ENCODE results near the gene LMNTD1. TPM values are rescaled to one million over a fixed set of nuclear protein-coding genes. Genes with fewer than 3 reads are reported as not detected.

LMNTD1 gene
- total and polyA plus RNA-seq, 4 donors, result not detected

GRCh38 chr12:25585021-25585523 lies 32.0 kb upstream of the LMNTD1 start:
- Histone ChIP-seq H3K27ac (ENCODE audit: low read depth in 1 of 2, low read length in 2 of 2) (no peak overlapping the region), H3K4me1 (ENCODE audit: control insufficient read depth in 4 of 4, insufficient read depth in 4 of 4, low read length in 3 of 4) (peaks cover 2 to 15% (median 9%) of the 10 kb centered on the region in 4 donors), H3K36me3 (ENCODE audit: control insufficient read depth in 4 of 4, insufficient read depth in 3 of 4, low read depth in 1 of 4, low read length in 3 of 4) (no peaks in the 10 kb centered on the region), H3K27me3 (ENCODE audit: control insufficient read depth in 4 of 4, insufficient read depth in 4 of 4, low read length in 3 of 4) (no peaks in the 10 kb centered on the region), H3K9ac (ENCODE audit: low read depth in 1 of 2, low read length in 2 of 2) (no peak overlapping the region), H3K4me3 (ENCODE audit: low read depth in 1 of 3, low read length in 3 of 3) (no peak overlapping the region), H3K9me3 (ENCODE audit: control insufficient read depth in 4 of 4, low read length in 3 of 4) (peaks cover 2 to 8% (median 5%) of the 10 kb centered on the region in 4 donors)
- 17% methylated on average over 2 of the region's 2 CpGs for WGBS
- no peak for DNase-seq (ENCODE audit: low spot score)
- TF ChIP-seq, protein P1, sequence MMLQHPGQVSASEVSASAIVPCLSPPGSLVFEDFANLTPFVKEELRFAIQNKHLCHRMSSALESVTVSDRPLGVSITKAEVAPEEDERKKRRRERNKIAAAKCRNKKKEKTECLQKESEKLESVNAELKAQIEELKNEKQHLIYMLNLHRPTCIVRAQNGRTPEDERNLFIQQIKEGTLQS (IDR thresholded peaks at IDR 0.05), result peak; percentile 79
- TF ChIP-seq FOXA1 (IDR thresholded peaks at IDR 0.05), result peak; percentile 39
- peak; percentile 27 for TF ChIP-seq HNF4G (IDR thresholded peaks at IDR 0.05)
- TF ChIP-seq FOXA2 (IDR thresholded peaks at IDR 0.05), result peak; percentile 16
- TF ChIP-seq EGR1 (IDR thresholded peaks at IDR 0.05; ENCODE audit: low read depth in 2 of 2), result peak in 1 of 2 donors; percentile 35
- peak; percentile 66 for TF ChIP-seq MAX (IDR thresholded peaks at IDR 0.05)
- peak; percentile 75 to 80 for TF ChIP-seq JUND (IDR thresholded peaks at IDR 0.05)
- TF ChIP-seq RAD21 (IDR thresholded peaks at IDR 0.05), result peak; percentile 42 to 62
- peak; percentile 81 to 85 for TF ChIP-seq HNF4A (conservative IDR thresholded peaks at IDR 0.05)
- TF ChIP-seq YY1 (IDR thresholded peaks at IDR 0.05), result peak; percentile 53
- TF ChIP-seq, protein P2, sequence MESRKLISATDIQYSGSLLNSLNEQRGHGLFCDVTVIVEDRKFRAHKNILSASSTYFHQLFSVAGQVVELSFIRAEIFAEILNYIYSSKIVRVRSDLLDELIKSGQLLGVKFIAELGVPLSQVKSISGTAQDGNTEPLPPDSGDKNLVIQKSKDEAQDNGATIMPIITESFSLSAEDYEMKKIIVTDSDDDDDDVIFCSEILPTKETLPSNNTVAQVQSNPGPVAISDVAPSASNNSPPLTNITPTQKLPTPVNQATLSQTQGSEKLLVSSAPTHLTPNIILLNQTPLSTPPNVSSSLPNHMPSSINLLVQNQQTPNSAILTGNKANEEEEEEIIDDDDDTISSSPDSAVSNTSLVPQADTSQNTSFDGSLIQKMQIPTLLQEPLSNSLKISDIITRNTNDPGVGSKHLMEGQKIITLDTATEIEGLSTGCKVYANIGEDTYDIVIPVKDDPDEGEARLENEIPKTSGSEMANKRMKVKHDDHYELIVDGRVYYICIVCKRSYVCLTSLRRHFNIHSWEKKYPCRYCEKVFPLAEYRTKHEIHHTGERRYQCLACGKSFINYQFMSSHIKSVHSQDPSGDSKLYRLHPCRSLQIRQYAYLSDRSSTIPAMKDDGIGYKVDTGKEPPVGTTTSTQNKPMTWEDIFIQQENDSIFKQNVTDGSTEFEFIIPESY (IDR thresholded peaks at IDR 0.05), result peak; percentile 72
- peak; percentile 81 for TF ChIP-seq SP1 (IDR thresholded peaks at IDR 0.05)
- TF ChIP-seq GABPA (IDR thresholded peaks at IDR 0.05 in 1 of 2, conservative IDR thresholded peaks at IDR 0.05 in 1 of 2), result peak in 1 of 2 donors; percentile 6
- TF ChIP-seq RXRA (IDR thresholded peaks at IDR 0.05), result peak; percentile 73 to 78
- TF ChIP-seq NR2F2 (IDR thresholded peaks at IDR 0.05), result peak; percentile 91
- peak; percentile 52 for TF ChIP-seq REST (IDR thresholded peaks at IDR 0.05)
- peak; percentile 11 for TF ChIP-seq TAF1 (conservative IDR thresholded peaks at IDR 0.05)
- TF ChIP-seq, protein P3, sequence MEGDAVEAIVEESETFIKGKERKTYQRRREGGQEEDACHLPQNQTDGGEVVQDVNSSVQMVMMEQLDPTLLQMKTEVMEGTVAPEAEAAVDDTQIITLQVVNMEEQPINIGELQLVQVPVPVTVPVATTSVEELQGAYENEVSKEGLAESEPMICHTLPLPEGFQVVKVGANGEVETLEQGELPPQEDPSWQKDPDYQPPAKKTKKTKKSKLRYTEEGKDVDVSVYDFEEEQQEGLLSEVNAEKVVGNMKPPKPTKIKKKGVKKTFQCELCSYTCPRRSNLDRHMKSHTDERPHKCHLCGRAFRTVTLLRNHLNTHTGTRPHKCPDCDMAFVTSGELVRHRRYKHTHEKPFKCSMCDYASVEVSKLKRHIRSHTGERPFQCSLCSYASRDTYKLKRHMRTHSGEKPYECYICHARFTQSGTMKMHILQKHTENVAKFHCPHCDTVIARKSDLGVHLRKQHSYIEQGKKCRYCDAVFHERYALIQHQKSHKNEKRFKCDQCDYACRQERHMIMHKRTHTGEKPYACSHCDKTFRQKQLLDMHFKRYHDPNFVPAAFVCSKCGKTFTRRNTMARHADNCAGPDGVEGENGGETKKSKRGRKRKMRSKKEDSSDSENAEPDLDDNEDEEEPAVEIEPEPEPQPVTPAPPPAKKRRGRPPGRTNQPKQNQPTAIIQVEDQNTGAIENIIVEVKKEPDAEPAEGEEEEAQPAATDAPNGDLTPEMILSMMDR (IDR thresholded peaks at IDR 0.05; ENCODE audit: low read depth, low read length, missing input control), result no peak

All from liver (tissue), 9 donors.